Prostate gland (tissue), 2 donors: Measurements from ENCODE around the gene ATP6AP1. TPM values are rescaled to one million over a fixed set of nuclear protein-coding genes. Genes with fewer than 3 reads are reported as not detected.
A peak's percentile ranks its signal among the peaks of the same experiment; 100 is the strongest.

ENCODE experiments used
- DNase-seq: peaks from one replicate; pipeline ENCODE4 v3.0.0-alpha.2; 2019; ENCODE audit warnings: low spot score
- H3K27ac ChIP-seq, 2 donors: fragments of 200-600 bp; sonication (generic); 2 replicates each; pipeline ENCODE4 v1.5.1; 2017 to 2019
- H3K27me3 ChIP-seq: fragments of 200-600 bp; sonication (generic); replicated peaks from 2 replicates; pipeline ENCODE4 v1.5.1; 2019; ENCODE audit not compliant: insufficient read depth
- H3K36me3 ChIP-seq, 2 donors: fragments of 200-600 bp; sonication (generic); 1 replicate in 1 of 2; 2 replicates in 1 of 2; pipeline versions ENCODE4 v1.5.1 to v1.8.1; 2017 to 2019
- H3K4me1 ChIP-seq: fragments of 200-600 bp; sonication (generic); replicated peaks from 2 replicates; pipeline ENCODE4 v1.5.1; 2019
- H3K4me3 ChIP-seq, 2 donors: fragments of 200-600 bp; sonication (generic); 2 replicates each; pipeline ENCODE4 v1.5.1; 2017 to 2019
- H3K9me3 ChIP-seq: fragments of 200-600 bp; sonication (generic); 2 replicates; pipeline ENCODE4 v1.5.1; 2017
- POLR2A ChIP-seq: fragments of 450-650 bp; IDR thresholded peaks from one replicate; pipeline ENCODE4 v1.6.1; 2016; ENCODE audit warnings: antibody characterized with exemption, mild to moderate bottlenecking
- POLR2AphosphoS5 ChIP-seq: sonication (generic); formaldehyde crosslinking; IDR thresholded peaks from one replicate; pipeline ENCODE4 v1.6.1; 2017; ENCODE audit warnings: antibody characterized with exemption
- WGBS: methylation state at CpG from one replicate; pipeline ENCODE4 v1.1.5; 2018; 5-methylcytosine and 5-hydroxymethylcytosine counted together
- intact Hi-C: fragments of 100-400 bp; cut with DNase I; formaldehyde crosslinking; loops from one replicate; pipeline ENCODE4 v1.14.2; 2022
- total RNA-seq, 2 donors: library from RNA; depleted of rRNA; stranded (reverse); fragments of >200 nt; gene quantifications; one replicate each; pipeline ENCODE4 v1.1.0, GENCODE V29; 2016
- TF ChIP-seq, protein P1 (sequence below), 4 experiments: fragments of 200-600 bp in 2 of 4; fragments of 450-650 bp in 2 of 4; sonication (generic) in 2 of 4; IDR thresholded peaks; 1 replicate in 3 of 4; 2 replicates in 1 of 4; pipeline ENCODE4 v1.5.1; 2016 to 2019; ENCODE audit warnings: antibody characterized with exemption in 4 of 4, mild to moderate bottlenecking in 2 of 4, moderate library complexity in 2 of 4

Gene ATP6AP1
- total RNA-seq, 2 donors from 2014 or later, result 110 to 149 TPM

DNA sequence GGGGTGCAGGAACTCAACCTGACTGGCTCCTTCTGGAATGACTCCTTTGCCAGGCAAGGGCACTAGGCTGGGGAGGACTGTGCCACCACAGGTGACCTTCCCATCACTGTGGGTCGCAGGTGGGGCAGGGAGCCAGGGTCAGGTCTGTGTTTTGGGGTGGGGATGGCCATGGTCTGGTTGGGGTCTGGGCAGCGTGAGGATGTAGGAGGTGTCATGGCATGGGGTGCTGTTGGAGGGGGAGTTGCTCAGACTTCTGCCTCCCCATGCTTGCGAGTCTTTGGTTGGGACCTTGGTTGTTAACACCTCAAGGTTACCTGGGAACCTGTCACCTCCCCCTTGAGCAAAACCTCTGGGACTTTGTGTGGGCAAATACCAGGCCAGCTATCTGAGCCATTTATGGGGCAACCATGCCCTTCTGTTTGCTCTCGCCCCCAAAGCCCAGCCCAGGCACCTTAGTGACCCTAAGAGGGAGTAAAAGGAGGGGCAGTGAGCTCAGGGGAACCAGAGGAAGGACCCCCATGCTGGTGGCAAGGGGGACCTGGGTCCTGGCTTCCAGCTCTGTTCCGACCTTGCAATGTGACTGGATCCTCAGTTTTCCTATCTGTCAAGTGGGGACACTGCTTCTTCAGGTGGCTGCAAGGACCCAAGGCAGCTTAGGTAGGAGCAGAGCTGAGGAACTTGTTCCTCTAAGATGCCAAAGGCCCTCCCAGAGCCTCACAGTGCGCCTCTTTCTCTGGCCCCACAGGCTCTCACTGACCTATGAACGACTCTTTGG is 6.1 kb downstream of the ATP6AP1 start:
- Histone ChIP-seq H3K4me1 (no peaks in the 10 kb centered on the region), H3K27me3 (no peaks in the 10 kb centered on the region), H3K27ac (no peak overlapping the region), H3K4me3 (no peak overlapping the region), H3K36me3 (no peaks in the 10 kb centered on the region), H3K9me3 (no peaks in the 10 kb centered on the region)
- 89% methylated on average over 6 of the region's 7 CpGs for WGBS
- DNase-seq, result no peak
- intact Hi-C loops, result loop anchor here (5.0 kb wide), 2 partner anchors 32 to 53 kb away; partner anchors contain the start of gene UBL4A
- TF ChIP-seq POLR2AphosphoS5, result no peak
- TF ChIP-seq POLR2A, result no peak
- TF ChIP-seq, protein P1, sequence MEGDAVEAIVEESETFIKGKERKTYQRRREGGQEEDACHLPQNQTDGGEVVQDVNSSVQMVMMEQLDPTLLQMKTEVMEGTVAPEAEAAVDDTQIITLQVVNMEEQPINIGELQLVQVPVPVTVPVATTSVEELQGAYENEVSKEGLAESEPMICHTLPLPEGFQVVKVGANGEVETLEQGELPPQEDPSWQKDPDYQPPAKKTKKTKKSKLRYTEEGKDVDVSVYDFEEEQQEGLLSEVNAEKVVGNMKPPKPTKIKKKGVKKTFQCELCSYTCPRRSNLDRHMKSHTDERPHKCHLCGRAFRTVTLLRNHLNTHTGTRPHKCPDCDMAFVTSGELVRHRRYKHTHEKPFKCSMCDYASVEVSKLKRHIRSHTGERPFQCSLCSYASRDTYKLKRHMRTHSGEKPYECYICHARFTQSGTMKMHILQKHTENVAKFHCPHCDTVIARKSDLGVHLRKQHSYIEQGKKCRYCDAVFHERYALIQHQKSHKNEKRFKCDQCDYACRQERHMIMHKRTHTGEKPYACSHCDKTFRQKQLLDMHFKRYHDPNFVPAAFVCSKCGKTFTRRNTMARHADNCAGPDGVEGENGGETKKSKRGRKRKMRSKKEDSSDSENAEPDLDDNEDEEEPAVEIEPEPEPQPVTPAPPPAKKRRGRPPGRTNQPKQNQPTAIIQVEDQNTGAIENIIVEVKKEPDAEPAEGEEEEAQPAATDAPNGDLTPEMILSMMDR (IDR thresholded peaks at IDR 0.05), result no peak

DNA sequence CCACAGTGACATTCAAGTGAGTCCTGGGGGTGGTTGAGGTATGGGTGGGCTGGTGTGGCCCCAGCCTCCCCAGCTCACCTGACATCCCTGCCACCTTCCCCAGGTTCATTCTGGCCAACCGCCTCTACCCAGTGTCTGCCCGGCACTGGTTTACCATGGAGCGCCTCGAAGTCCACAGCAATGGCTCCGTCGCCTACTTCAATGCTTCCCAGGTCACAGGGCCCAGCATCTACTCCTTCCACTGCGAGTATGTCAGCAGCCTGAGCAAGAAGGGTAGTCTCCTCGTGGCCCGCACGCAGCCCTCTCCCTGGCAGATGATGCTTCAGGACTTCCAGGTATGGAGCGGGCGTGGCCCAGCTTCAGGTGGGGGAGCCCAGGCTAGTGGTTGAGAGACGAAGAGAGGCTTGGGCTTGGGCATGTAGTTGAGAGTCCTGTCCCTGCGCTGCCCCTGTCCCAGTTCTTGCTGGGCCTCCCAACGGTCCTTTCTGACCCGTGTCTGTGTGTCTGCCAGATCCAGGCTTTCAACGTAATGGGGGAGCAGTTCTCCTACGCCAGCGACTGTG is 6.8 kb downstream of the ATP6AP1 start:
- H3K27ac ChIP-seq, result no peak overlapping the region
- H3K4me3 ChIP-seq, result no peak overlapping the region
- no peak for TF ChIP-seq POLR2A
- TF ChIP-seq, protein P1 (IDR thresholded peaks at IDR 0.05), result no peak
- no peak for TF ChIP-seq POLR2AphosphoS5
- intact Hi-C loops, result loop anchor here (5.0 kb wide), 2 partner anchors 33 to 52 kb away; partner anchors contain the start of gene UBL4A
- no peaks in the 10 kb centered on the region for H3K9me3 ChIP-seq
- H3K27me3 ChIP-seq, result no peaks in the 10 kb centered on the region
- no peaks in the 10 kb centered on the region for H3K36me3 ChIP-seq
- 91% methylated on average over 18 of the region's 19 CpGs for WGBS
- no peak for DNase-seq
- H3K4me1 ChIP-seq, result no peaks in the 10 kb centered on the region

DNA sequence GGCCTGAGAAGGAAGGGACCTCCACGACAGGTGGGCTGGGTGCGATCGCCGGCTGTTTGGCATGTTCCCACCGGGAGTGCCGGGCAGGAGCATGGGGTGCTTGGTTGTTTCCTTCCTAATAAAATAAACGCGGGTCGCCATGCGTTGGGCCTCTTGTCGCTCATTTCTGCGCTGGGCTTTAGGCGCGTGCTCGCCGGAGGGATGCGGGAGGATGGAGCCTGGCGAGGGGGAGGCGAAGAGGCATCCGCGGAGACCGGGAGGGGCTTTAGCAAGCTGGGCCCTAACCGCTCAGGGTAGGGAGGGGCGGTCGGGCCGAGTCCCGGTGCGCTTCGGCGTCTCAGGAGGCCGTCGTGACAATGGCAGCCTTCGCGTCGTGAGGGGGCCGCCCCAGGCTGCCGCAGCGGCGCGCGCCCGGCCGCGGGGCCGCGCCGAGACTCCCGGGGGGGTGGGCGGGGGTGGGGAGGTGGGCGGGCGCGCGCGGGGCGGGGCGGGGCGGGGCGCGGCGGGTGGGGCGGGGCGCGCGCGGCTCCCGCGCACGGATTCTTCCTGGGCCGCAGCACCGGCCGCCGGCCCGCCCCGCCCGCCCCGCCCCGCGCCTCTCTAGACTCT is 8.0 kb downstream of the ATP6AP1 start:
- H3K4me1 ChIP-seq, result no peaks in the 10 kb centered on the region
- 15% methylated on average over 21 of the region's 78 CpGs for WGBS
- H3K36me3 ChIP-seq, result no peaks in the 10 kb centered on the region
- peak overlapping the region; percentile 79 to 87 for H3K27ac ChIP-seq
- DNase-seq, result no peak
- peak overlapping the region; percentile 55 to 61 for H3K4me3 ChIP-seq
- H3K27me3 ChIP-seq, result no peaks in the 10 kb centered on the region
- intact Hi-C loops, result loop anchor here (5.0 kb wide), 2 partner anchors 34 to 51 kb away; partner anchors contain the start of gene UBL4A
- TF ChIP-seq POLR2AphosphoS5 (no peak), POLR2A (no peak)
- TF ChIP-seq, protein P1 (IDR thresholded peaks at IDR 0.05), result no peak
- H3K9me3 ChIP-seq, result no peaks in the 10 kb centered on the region

DNA sequence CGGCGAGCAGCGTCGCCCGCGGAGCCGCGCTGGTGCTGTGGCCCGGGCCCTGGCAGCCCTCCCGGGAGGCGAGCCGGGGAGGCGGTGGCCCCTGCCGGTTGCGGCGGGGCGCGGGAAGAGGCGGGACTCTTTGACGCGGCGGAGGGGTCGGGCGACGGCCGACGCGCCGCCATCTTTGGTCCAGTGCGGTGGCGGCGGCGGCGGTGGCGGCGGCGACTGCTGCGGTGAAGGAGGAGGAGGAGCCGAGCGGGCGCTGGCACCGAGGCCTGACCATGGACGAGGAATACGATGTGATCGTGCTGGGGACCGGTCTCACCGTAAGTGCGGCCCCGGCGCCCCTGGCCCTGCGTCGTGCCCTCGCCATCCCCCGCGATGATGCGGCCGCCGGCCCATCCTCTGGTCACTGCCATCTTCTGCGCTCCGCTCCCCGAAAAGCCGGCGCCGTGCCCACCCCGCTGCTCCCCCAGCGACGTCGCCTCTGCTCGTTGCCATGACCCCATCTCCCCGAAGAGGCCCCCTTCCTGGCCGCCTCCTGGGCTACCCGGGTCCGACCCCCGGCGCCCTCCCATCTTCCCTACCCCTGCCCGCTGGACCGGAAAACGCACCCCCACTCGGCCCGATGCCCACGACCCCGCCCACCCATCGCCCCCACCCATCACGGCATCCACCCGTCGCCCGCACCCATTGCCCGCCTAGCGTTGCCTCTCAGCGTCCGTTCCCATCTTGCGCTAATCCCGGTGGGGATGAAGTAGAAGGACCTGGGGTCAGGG is 8.7 kb downstream of the ATP6AP1 start, which contains the start of gene GDI1:
Gene GDI1 (plus strand): TSS at position 172 of the 770 bp plus-strand sequence. CDS start 101 bp downstream, at position 273.
- TF ChIP-seq POLR2A, result peak; percentile 56
- TF ChIP-seq, protein P1 (IDR thresholded peaks at IDR 0.05), result no peak
- TF ChIP-seq POLR2AphosphoS5, result no peak
- Histone ChIP-seq H3K9me3 (no peaks in the 10 kb centered on the region), H3K27me3 (no peaks in the 10 kb centered on the region), H3K4me1 (no peaks in the 10 kb centered on the region), H3K36me3 (no peaks in the 10 kb centered on the region), H3K4me3 (peak within 1 kb of the TSS; percentile 55 to 61), H3K27ac (peak within 1 kb of the TSS; percentile 79 to 87)
- 0% methylated on average over 16 of the region's 93 CpGs for WGBS
- no peak for DNase-seq
- intact Hi-C loops, result loop anchor here (5.0 kb wide), 2 partner anchors 35 to 50 kb away; partner anchors contain the start of gene UBL4A
